K562 (cell line): ENCODE results near the gene RELL2. TPM values are rescaled to one million over a fixed set of nuclear protein-coding genes. Genes with fewer than 3 reads are reported as not detected.
A peak's percentile ranks its signal among the peaks of the same experiment; 100 is the strongest.

ENCODE experiments used
- BCOR ChIP-seq: fragments of 450-650 bp; IDR thresholded peaks from 2 replicates; pipeline ENCODE4 v1.6.1; 2016
- EP300 ChIP-seq: IDR thresholded peaks from 2 replicates; pipeline ENCODE4 v1.6.1; 2012; ENCODE audit warnings: low read length, improper control_type of control experiment
- ERF ChIP-seq: fragments of 450-650 bp; formaldehyde crosslinking; IDR thresholded peaks from 2 replicates; pipeline ENCODE4 v1.4.0; 2020; ENCODE audit warnings: mild to moderate bottlenecking, mixed read lengths
- ETV5 ChIP-seq: sonication (generic); formaldehyde crosslinking; IDR thresholded peaks from 2 replicates; pipeline ENCODE4 v1.4.0; 2020; ENCODE audit warnings: low read depth, mild to moderate bottlenecking, missing genetic modification reagents
- HDAC1 ChIP-seq, 2 experiments: fragments of 450-650 bp; IDR thresholded peaks; 2 replicates each; pipeline ENCODE4 v1.6.1; 2016 to 2017; ENCODE audit warnings: inconsistent platforms in 1 of 2, mild to moderate bottlenecking in 1 of 2, moderate library complexity in 1 of 2
- HMGN3 ChIP-seq: IDR thresholded peaks from 2 replicates; pipeline ENCODE4 v1.6.1; 2011; ENCODE audit warnings: borderline replicate concordance, low read depth, mild to moderate bottlenecking, mixed read lengths, low read length; ENCODE audit not compliant: insufficient read length; ENCODE audit errors: extremely low read depth
- MAFK ChIP-seq: IDR thresholded peaks from 2 replicates; pipeline ENCODE4 v1.6.1; 2011; ENCODE audit warnings: low read length, improper control_type of control experiment
- MAZ ChIP-seq, 2 experiments: fragments of 450-650 bp in 1 of 2; sonication (generic) in 1 of 2; formaldehyde crosslinking; IDR thresholded peaks in 1 of 2; conservative IDR thresholded peaks in 1 of 2; 2 replicates each; pipeline versions ENCODE4 v1.4.0 to v1.5.0; 2020; ENCODE audit warnings: mild to moderate bottlenecking in 1 of 2, missing genetic modification reagents in 1 of 2
- MYBL2 ChIP-seq, 2 experiments: fragments of 450-650 bp in 1 of 2; sonication (generic) in 1 of 2; formaldehyde crosslinking in 1 of 2; IDR thresholded peaks; 2 replicates each; pipeline versions ENCODE4 v1.6.1 to v1.8.1; 2017 to 2022; ENCODE audit warnings: borderline replicate concordance in 1 of 2, inconsistent platforms in 1 of 2, low read depth in 1 of 2, mild to moderate bottlenecking in 1 of 2, missing genetic modification reagents in 1 of 2, moderate library complexity in 1 of 2
- NFIC ChIP-seq: fragments of 450-650 bp; IDR thresholded peaks from 2 replicates; pipeline ENCODE4 v1.6.1; 2017; ENCODE audit warnings: mild to moderate bottlenecking, inconsistent platforms
- PHF21A ChIP-seq: fragments of 450-650 bp; IDR thresholded peaks from 2 replicates; pipeline ENCODE4 v1.6.1; 2017; ENCODE audit warnings: low read depth, borderline replicate concordance
- RCOR1 ChIP-seq, 2 experiments: IDR thresholded peaks; 2 replicates each; pipeline ENCODE4 v1.6.1; 2012; ENCODE audit warnings: low read depth in 2 of 2, low read length in 2 of 2, borderline replicate concordance in 1 of 2, improper control_type of control experiment in 1 of 2
- SMARCC2 ChIP-seq: fragments of 450-650 bp; IDR thresholded peaks from 2 replicates; pipeline ENCODE4 v1.6.1; 2017; ENCODE audit warnings: antibody characterized with exemption, moderate library complexity, mild to moderate bottlenecking, low read depth
- TCF7L2 ChIP-seq: fragments of 150-350 bp; IDR thresholded peaks from 2 replicates; pipeline ENCODE4 v1.6.1; 2016; ENCODE audit warnings: low read depth, mild to moderate bottlenecking, low read length, moderate library complexity
- ZC3H4 ChIP-seq: sonication (generic); formaldehyde crosslinking; IDR thresholded peaks from 2 replicates; pipeline ENCODE4 v1.9.0; 2021; ENCODE audit warnings: missing genetic modification reagents, borderline replicate concordance
- ZKSCAN1 ChIP-seq: fragments of 150-350 bp; IDR thresholded peaks from 2 replicates; pipeline ENCODE4 v1.6.1; 2016; ENCODE audit warnings: low read depth, low read length
- ZNF165 ChIP-seq: fragments of 250-450 bp; sonication (Bioruptor Pico); IDR thresholded peaks from 2 replicates; pipeline ENCODE4 v1.4.0; 2020; ENCODE audit warnings: borderline replicate concordance
- ZNF175 ChIP-seq: fragments of 200-800 bp; sonication (Bioruptor generic); IDR thresholded peaks from 2 replicates; pipeline ENCODE4 v1.6.1; 2016; ENCODE audit warnings: low read depth, mild to moderate bottlenecking, missing genetic modification characterization, missing compliant biosample characterization
- ZNF316 ChIP-seq: fragments of 450-650 bp; IDR thresholded peaks from 2 replicates; pipeline ENCODE4 v1.6.1; 2016
- ZNF384 ChIP-seq: IDR thresholded peaks from 2 replicates; pipeline ENCODE4 v1.6.1; 2012; ENCODE audit warnings: low read depth, low read length, improper control_type of control experiment
- polyA plus RNA-seq, 8 experiments: library from polyadenylated mRNA; depleted of rRNA in 4 of 8; stranded (reverse) in 5 of 8; unstranded in 3 of 8; fragments of >200 nt; fragmentation: Nextera tagmentation in 2 of 8; fragmentation: Illumina TruSeq in 1 of 8; extraction: Ambion mirVana in 2 of 8; extraction: Trizol in 1 of 8; gene quantifications; 2 replicates each; pipeline versions ENCODE4 v1.2.1 to v1.2.3, GENCODE V29; 2011 to 2014; ENCODE audit warnings: inconsistent platforms in 1 of 8, missing spikeins in 1 of 8
- total RNA-seq, 7 experiments: library from RNA; depleted of rRNA in 6 of 7; stranded (reverse); fragments of >200 nt in 6 of 7; fragmentation: Illumina TruSeq in 2 of 7; extraction: Trizol in 2 of 7; gene quantifications; 2 replicates each; pipeline versions ENCODE4 v1.2.1 to v1.2.3, GENCODE V29; 2011 to 2021; ENCODE audit warnings: low replicate concordance in 1 of 7
- TF ChIP-seq, protein P1 (sequence below): fragments of 450-650 bp; conservative IDR thresholded peaks from 2 replicates; pipeline ENCODE4 v1.6.1; 2016; ENCODE audit warnings: missing genetic modification characterization, low read depth, mild to moderate bottlenecking, control low read depth, missing compliant biosample characterization
- TF ChIP-seq, protein P2 (sequence below): fragments of 250-450 bp; sonication (Bioruptor Pico); IDR thresholded peaks from 2 replicates; pipeline ENCODE4 v1.5.0; 2021; ENCODE audit warnings: mild to moderate bottlenecking, borderline replicate concordance
- TF ChIP-seq, protein P3 (sequence below): fragments of 200-400 bp; formaldehyde crosslinking; IDR thresholded peaks from 2 replicates; pipeline ENCODE4 v1.6.1; 2017; ENCODE audit warnings: mild to moderate bottlenecking, low read depth, low read length, moderate library complexity

Gene RELL2
- total and polyA plus RNA-seq, 9 of the 15 experiments (the other 6 are each of a cell fraction or from before 2014, with no cell fraction given) = 0.06 to 36.0 (median 14.3) TPM

- TF ChIP-seq NFIC (no peak), ZC3H4 (CRISPR knock-in tag) (no peak), SMARCC2 (no peak), EP300 (peak; percentile 16; the same call in 1 of the 2 replicates), BCOR (no peak), MYBL2 (IDR thresholded peaks at IDR 0.05; ENCODE audit: low read depth) (no peak), MYBL2 (CRISPR knock-in tag; IDR thresholded peaks at IDR 0.05; ENCODE audit: borderline replicate concordance) (no peak), TCF7L2 (no peak), PHF21A (no peak), ZNF175 (CRISPR knock-in tag) (no peak), RCOR1 (IDR thresholded peaks at IDR 0.05; ENCODE audit: borderline replicate concordance in 1 of 2, low read depth in 2 of 2, low read length in 2 of 2) (peak in 1 of 2 experiments; percentile 39; a peak in 1 of 4 replicates), ZKSCAN1 (no peak), HMGN3 (no peak), ZNF316 (peak; percentile 93), ZNF384 (no peak), HDAC1 (IDR thresholded peaks at IDR 0.05) (no peak), MAZ (CRISPR knock-in tag; conservative IDR thresholded peaks at IDR 0.05 in 1 of 2, IDR thresholded peaks at IDR 0.05 in 1 of 2) (no peak), ZNF165 (CRISPR knock-in tag) (no peak), MAFK (peak; percentile 88), ERF (CRISPR knock-in tag) (no peak), ETV5 (no peak)
- TF ChIP-seq, protein P1, sequence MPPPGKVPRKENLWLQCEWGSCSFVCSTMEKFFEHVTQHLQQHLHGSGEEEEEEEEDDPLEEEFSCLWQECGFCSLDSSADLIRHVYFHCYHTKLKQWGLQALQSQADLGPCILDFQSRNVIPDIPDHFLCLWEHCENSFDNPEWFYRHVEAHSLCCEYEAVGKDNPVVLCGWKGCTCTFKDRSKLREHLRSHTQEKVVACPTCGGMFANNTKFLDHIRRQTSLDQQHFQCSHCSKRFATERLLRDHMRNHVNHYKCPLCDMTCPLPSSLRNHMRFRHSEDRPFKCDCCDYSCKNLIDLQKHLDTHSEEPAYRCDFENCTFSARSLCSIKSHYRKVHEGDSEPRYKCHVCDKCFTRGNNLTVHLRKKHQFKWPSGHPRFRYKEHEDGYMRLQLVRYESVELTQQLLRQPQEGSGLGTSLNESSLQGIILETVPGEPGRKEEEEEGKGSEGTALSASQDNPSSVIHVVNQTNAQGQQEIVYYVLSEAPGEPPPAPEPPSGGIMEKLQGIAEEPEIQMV (tag) = no peak
- TF ChIP-seq, protein P2, sequence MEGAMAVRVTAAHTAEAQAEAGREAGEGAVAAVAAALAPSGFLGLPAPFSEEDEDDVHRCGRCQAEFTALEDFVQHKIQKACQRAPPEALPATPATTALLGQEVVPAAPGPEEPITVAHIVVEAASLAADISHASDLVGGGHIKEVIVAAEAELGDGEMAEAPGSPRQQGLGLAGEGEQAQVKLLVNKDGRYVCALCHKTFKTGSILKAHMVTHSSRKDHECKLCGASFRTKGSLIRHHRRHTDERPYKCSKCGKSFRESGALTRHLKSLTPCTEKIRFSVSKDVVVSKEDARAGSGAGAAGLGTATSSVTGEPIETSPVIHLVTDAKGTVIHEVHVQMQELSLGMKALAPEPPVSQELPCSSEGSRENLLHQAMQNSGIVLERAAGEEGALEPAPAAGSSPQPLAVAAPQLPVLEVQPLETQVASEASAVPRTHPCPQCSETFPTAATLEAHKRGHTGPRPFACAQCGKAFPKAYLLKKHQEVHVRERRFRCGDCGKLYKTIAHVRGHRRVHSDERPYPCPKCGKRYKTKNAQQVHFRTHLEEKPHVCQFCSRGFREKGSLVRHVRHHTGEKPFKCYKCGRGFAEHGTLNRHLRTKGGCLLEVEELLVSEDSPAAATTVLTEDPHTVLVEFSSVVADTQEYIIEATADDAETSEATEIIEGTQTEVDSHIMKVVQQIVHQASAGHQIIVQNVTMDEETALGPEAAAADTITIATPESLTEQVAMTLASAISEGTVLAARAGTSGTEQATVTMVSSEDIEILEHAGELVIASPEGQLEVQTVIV (CRISPR knock-in tag) = no peak
- TF ChIP-seq, protein P3, sequence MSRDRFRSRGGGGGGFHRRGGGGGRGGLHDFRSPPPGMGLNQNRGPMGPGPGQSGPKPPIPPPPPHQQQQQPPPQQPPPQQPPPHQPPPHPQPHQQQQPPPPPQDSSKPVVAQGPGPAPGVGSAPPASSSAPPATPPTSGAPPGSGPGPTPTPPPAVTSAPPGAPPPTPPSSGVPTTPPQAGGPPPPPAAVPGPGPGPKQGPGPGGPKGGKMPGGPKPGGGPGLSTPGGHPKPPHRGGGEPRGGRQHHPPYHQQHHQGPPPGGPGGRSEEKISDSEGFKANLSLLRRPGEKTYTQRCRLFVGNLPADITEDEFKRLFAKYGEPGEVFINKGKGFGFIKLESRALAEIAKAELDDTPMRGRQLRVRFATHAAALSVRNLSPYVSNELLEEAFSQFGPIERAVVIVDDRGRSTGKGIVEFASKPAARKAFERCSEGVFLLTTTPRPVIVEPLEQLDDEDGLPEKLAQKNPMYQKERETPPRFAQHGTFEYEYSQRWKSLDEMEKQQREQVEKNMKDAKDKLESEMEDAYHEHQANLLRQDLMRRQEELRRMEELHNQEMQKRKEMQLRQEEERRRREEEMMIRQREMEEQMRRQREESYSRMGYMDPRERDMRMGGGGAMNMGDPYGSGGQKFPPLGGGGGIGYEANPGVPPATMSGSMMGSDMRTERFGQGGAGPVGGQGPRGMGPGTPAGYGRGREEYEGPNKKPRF = no peak
Observed at GRCh38 chr5:141641634-141642267, 5.0 kb downstream of the RELL2 start (continued).
